HCT116 (cell line): ENCODE results near the gene INSR. TPM values are rescaled to one million over a fixed set of nuclear protein-coding genes. Genes with fewer than 3 reads are reported as not detected.
"Not testable (repeated sequence)": the region's sequence is repeated elsewhere in the genome, so short reads cannot be mapped to it uniquely, and the experiment has no call there.

Experiments
- ATAC-seq: fragments of 200-7000 bp; cut with Tn5 transposase; 2 replicates; pipeline ENCODE4 v1.9.1; 2020; ENCODE audit warnings: mild to moderate bottlenecking, moderate library complexity
- BruUV-seq: library from RNA; stranded (reverse); fragments of 400-500 nt; replicated peaks from 2 replicates; lab custom pipeline; 2021; lab: Mats Ljungman, UMichigan
- CTCF ChIA-PET: fragments of 300-600 bp; sonication (Branson Sonifier 250); formaldehyde crosslinking; loops from one replicate; lab custom pipeline; 2021; ENCODE audit warnings: antibody characterized with exemption; lab: Charles Lee
- POLR2A ChIA-PET: fragments of 300-600, 350-600 bp; sonication (Branson Sonifier 250); formaldehyde crosslinking; loops from one replicate; lab custom pipeline; 2021; ENCODE audit warnings: antibody characterized with exemption; lab: Charles Lee
- RAD21 ChIA-PET, 2 experiments: fragments of 300-600 bp; sonication (Branson Sonifier 250); formaldehyde crosslinking; loops; one replicate each; lab custom pipeline; 2023; ENCODE audit warnings: low total read pairs in 2 of 2; ENCODE audit not compliant: uncharacterized antibody in 2 of 2, unreplicated experiment in 2 of 2, low non-redundant PET in 1 of 2; lab: Charles Lee
- DNase-seq: peaks from one replicate; pipeline ENCODE4 v3.0.0-alpha.2; 2010; ENCODE audit warnings: low read depth, low spot score
- H2AFZ ChIP-seq: fragments of 200-600 bp; shearing (Covaris generic), sonication (generic); 2 replicates; pipeline ENCODE4 v1.6.1; 2017; ENCODE audit warnings: low read depth, mixed run types, mixed read lengths, antibody characterized with exemption, low read length; ENCODE audit not compliant: poor library complexity, severe bottlenecking
- H3K27ac ChIP-seq: 2 replicates; pipeline ENCODE4 v1.5.1; 2012; ENCODE audit warnings: low read depth, low read length
- H3K27me3 ChIP-seq: fragments of 200-600 bp; sonication (generic); 2 replicates; pipeline ENCODE4 v1.6.1; 2016; ENCODE audit warnings: mixed run types, low read length, mixed read lengths; ENCODE audit not compliant: insufficient read depth
- H3K36me3 ChIP-seq, 2 experiments: fragments of 200-500 bp in 1 of 2; fragments of 200-600 bp in 1 of 2; sonication (Bioruptor generic) in 1 of 2; sonication (generic) in 1 of 2; 2 replicates each; pipeline versions ENCODE4 v1.5.1 to v1.6.1; 2014 to 2016; ENCODE audit warnings: low read length in 2 of 2, inconsistent platforms in 1 of 2, mixed read lengths in 1 of 2, mixed run types in 1 of 2; ENCODE audit not compliant: insufficient read depth in 2 of 2, control insufficient read depth in 1 of 2
- H3K4me1 ChIP-seq, 2 experiments: fragments of 200-600 bp in 1 of 2; sonication (generic) in 1 of 2; 2 replicates each; pipeline versions ENCODE4 v1.5.1 to v1.6.1; 2012 to 2017; ENCODE audit warnings: low read length in 2 of 2, inconsistent platforms in 1 of 2, mild to moderate bottlenecking in 1 of 2, mixed read lengths in 1 of 2, mixed run types in 1 of 2, moderate library complexity in 1 of 2; ENCODE audit not compliant: insufficient read depth in 2 of 2, control insufficient read depth in 1 of 2
- H3K4me2 ChIP-seq: fragments of 200-600 bp; sonication (generic); 2 replicates; pipeline ENCODE4 v1.6.1; 2017; ENCODE audit warnings: mixed run types, low read length, mixed read lengths
- H3K4me3 ChIP-seq, 2 experiments: fragments of 200-600 bp in 1 of 2; sonication (generic) in 1 of 2; replicated peaks in 1 of 2; 2 replicates each; pipeline ENCODE4 v1.5.1; 2011 to 2016; ENCODE audit warnings: low read length in 2 of 2, control low read depth in 1 of 2, low read depth in 1 of 2, mild to moderate bottlenecking in 1 of 2, mixed read lengths in 1 of 2, mixed run types in 1 of 2
- H3K79me2 ChIP-seq: fragments of 200-600 bp; sonication (generic); 2 replicates; pipeline ENCODE4 v1.6.1; 2017; ENCODE audit warnings: mild to moderate bottlenecking, mixed run types, low read length, moderate library complexity, mixed read lengths; ENCODE audit not compliant: insufficient read depth
- H3K9ac ChIP-seq: fragments of 200-600 bp; sonication (generic); 2 replicates; pipeline ENCODE4 v1.6.1; 2016; ENCODE audit warnings: low read length, mixed read lengths
- H3K9me2 ChIP-seq: fragments of 200-600 bp; sonication (generic), shearing (Covaris generic); 2 replicates; pipeline ENCODE4 v1.6.1; 2017; ENCODE audit warnings: mixed run types, mild to moderate bottlenecking, moderate library complexity; ENCODE audit not compliant: insufficient read depth
- H3K9me3 ChIP-seq, 2 experiments: fragments of 200-500 bp in 1 of 2; fragments of 200-600 bp in 1 of 2; sonication (Bioruptor generic) in 1 of 2; sonication (generic) in 1 of 2; 2 replicates each; pipeline ENCODE4 v1.6.1; 2014 to 2017; ENCODE audit warnings: low read length in 2 of 2, mixed read lengths in 2 of 2, inconsistent platforms in 1 of 2, low read depth in 1 of 2, mild to moderate bottlenecking in 1 of 2, mixed run types in 1 of 2, moderate library complexity in 1 of 2; ENCODE audit not compliant: control insufficient read depth in 1 of 2, insufficient read depth in 1 of 2
- H4K20me1 ChIP-seq: fragments of 200-600 bp; sonication (generic), shearing (Covaris generic); 2 replicates; pipeline ENCODE4 v1.6.1; 2017; ENCODE audit warnings: mixed run types, mild to moderate bottlenecking, moderate library complexity; ENCODE audit not compliant: insufficient read depth
- EZH2 ChIP-seq: fragments of 200-600 bp; sonication (generic); IDR thresholded peaks from 2 replicates; pipeline ENCODE4 v1.6.1; 2017; ENCODE audit warnings: antibody characterized with exemption, mixed run types
- FOSL1 ChIP-seq: IDR thresholded peaks from 2 replicates; pipeline ENCODE4 v1.6.1; 2012; ENCODE audit warnings: low read depth
- JUND ChIP-seq: IDR thresholded peaks from 2 replicates; pipeline ENCODE4 v1.6.1; 2012
- POLR2AphosphoS5 ChIP-seq: IDR thresholded peaks from 2 replicates; pipeline ENCODE4 v1.6.1; 2011; ENCODE audit warnings: mild to moderate bottlenecking, low read depth, low read length, moderate library complexity
- SIN3A ChIP-seq: IDR thresholded peaks from 2 replicates; pipeline ENCODE4 v1.6.1; 2012; ENCODE audit warnings: low read depth
- TCF7L2 ChIP-seq: IDR thresholded peaks from 2 replicates; pipeline ENCODE4 v1.7.0; 2011; ENCODE audit warnings: borderline replicate concordance, inconsistent platforms; ENCODE audit not compliant: insufficient read depth, insufficient read length; ENCODE audit errors: extremely low read depth
- intact Hi-C: fragments of 100-400 bp; cut with micrococcal nuclease; formaldehyde crosslinking; loops from 2 replicates; pipeline ENCODE4 v1.10.0; 2022
- total RNA-seq: library from RNA; stranded (reverse); gene quantifications from one replicate; pipeline ENCODE4 v1.2.1, GENCODE V29; 2021; ENCODE audit not compliant: unreplicated experiment
- TF ChIP-seq, protein P1 (sequence below): IDR thresholded peaks from 2 replicates; pipeline ENCODE4 v1.6.1; 2012
- TF ChIP-seq, protein P2 (sequence below): IDR thresholded peaks from 2 replicates; pipeline ENCODE4 v1.6.1; 2012; ENCODE audit warnings: low read depth

The INSR gene
- total RNA-seq, 1 experiment from 2014 or later: 25.4 TPM

DNA sequence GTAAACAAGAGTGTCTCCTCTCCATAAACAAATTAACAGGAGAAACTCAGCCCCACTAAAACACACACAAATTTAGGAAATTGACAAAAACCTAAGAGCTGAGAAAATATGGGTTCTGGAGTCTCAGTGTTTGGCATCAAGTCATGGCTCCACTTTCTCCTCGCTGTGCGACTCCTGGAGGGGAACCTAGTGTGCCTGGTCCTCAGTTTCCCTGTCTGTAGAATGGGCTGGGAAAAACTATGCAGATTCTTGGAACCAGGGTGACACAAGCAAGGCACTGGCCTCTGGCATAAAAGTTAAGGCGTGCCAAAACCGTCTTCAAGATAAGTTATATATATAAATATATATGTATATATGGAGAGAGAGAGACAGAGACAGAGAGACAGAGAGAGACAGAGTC lies 83.9 kb downstream of the INSR start (continued):
- TF ChIP-seq, protein P1, sequence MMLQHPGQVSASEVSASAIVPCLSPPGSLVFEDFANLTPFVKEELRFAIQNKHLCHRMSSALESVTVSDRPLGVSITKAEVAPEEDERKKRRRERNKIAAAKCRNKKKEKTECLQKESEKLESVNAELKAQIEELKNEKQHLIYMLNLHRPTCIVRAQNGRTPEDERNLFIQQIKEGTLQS: no peak
- TF ChIP-seq JUND: no peak
- TF ChIP-seq SIN3A: no peak
- TF ChIP-seq EZH2: no peak
- TF ChIP-seq TCF7L2: no peak
- TF ChIP-seq, protein P2, sequence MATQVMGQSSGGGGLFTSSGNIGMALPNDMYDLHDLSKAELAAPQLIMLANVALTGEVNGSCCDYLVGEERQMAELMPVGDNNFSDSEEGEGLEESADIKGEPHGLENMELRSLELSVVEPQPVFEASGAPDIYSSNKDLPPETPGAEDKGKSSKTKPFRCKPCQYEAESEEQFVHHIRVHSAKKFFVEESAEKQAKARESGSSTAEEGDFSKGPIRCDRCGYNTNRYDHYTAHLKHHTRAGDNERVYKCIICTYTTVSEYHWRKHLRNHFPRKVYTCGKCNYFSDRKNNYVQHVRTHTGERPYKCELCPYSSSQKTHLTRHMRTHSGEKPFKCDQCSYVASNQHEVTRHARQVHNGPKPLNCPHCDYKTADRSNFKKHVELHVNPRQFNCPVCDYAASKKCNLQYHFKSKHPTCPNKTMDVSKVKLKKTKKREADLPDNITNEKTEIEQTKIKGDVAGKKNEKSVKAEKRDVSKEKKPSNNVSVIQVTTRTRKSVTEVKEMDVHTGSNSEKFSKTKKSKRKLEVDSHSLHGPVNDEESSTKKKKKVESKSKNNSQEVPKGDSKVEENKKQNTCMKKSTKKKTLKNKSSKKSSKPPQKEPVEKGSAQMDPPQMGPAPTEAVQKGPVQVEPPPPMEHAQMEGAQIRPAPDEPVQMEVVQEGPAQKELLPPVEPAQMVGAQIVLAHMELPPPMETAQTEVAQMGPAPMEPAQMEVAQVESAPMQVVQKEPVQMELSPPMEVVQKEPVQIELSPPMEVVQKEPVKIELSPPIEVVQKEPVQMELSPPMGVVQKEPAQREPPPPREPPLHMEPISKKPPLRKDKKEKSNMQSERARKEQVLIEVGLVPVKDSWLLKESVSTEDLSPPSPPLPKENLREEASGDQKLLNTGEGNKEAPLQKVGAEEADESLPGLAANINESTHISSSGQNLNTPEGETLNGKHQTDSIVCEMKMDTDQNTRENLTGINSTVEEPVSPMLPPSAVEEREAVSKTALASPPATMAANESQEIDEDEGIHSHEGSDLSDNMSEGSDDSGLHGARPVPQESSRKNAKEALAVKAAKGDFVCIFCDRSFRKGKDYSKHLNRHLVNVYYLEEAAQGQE: no peak
- TF ChIP-seq POLR2AphosphoS5: no peak
- TF ChIP-seq FOSL1: no peak

DNA sequence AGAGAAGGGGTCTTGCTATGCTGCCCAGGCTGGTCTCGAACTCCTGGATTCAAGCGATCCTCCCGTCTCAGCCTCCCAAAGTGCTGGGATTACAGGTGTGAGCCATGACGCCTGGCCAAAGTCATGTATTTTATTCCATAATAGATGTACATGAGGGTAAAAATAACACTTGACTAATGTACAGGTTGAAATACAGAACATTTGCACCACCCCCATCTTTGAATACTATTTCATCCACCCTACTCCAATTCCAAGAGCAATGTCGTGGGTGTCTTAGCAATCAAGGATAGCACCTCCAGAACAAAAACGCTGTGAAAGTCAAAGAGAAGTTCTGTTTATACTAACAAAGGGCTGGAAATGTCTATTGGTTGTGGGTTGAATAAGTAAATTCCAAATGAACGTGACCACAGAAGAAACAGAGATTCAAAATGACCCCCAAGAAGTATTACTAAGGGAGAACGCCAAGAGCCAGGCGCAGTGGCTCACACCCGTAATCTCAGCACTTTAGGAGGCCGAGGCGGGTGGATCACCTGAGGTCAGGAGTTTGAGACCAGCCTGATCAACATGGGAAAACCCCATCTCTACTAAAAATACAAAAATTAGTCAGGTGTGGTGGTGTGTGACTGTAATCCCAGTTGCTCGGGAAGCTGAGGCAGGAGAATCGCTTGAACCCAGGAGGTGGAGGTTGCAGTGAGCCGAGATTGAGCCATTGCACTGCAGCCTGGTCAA lies 84.5 kb downstream of the INSR start:
- POLR2A ChIA-PET, BruUV-seq: not testable (repeated sequence)

DNA sequence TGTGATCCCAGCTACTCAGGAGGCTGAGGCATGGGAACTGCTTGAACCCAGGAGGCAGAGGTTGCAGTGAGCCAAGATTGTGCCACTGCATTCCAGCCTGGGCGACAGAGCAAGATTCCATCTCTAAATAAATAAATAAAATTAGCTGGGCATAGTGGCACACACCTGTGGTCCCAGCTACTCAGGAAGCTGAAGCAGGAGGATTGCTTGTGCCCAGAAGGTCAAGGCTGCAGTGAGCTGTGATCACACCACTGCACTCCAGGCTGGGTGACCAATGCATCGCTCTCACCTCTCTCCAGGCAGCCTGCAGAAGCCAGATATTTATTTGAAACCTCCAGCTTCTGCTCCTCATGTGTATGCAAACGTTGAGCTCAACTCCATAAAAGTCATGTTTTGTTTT lies 85.2 kb downstream of the INSR start:
- H3K36me3 ChIP-seq, RAD21 ChIA-PET: not testable (repeated sequence)

More for the DNA sequence above, 84.5 kb downstream of the INSR start:
- H3K4me3 ChIP-seq, H4K20me1 ChIP-seq, H3K9ac ChIP-seq, H3K4me2 ChIP-seq, H3K27ac ChIP-seq, H3K79me2 ChIP-seq, ATAC-seq, H2AFZ ChIP-seq, H3K9me3 ChIP-seq, H3K36me3 ChIP-seq, intact Hi-C loops, DNase-seq, H3K4me1 ChIP-seq, H3K9me2 ChIP-seq, H3K27me3 ChIP-seq, RAD21 ChIA-PET, CTCF ChIA-PET: not testable (repeated sequence)

More for the DNA sequence above, 85.2 kb downstream of the INSR start:
- H3K4me1 ChIP-seq, H3K9me3 ChIP-seq, H3K9ac ChIP-seq, H3K4me2 ChIP-seq, CTCF ChIA-PET, H3K9me2 ChIP-seq, BruUV-seq, DNase-seq, ATAC-seq, H3K4me3 ChIP-seq, intact Hi-C loops, H2AFZ ChIP-seq, POLR2A ChIA-PET, H3K79me2 ChIP-seq, H4K20me1 ChIP-seq, H3K27ac ChIP-seq, H3K27me3 ChIP-seq: not testable (repeated sequence)
